CD14-positive monocyte (primary cell): ENCODE results near the gene FOSB. TPM values are rescaled to one million over a fixed set of nuclear protein-coding genes. Genes with fewer than 3 reads are reported as not detected.

Source experiments
- DNase-seq, 3 donors: peaks; one replicate each; pipeline ENCODE4 v3.0.0-alpha.2; 2011 to 2022
- H2AFZ ChIP-seq: 2 replicates; pipeline ENCODE4 v1.6.0; 2012; ENCODE audit warnings: mild to moderate bottlenecking, low read depth, low read length, inconsistent platforms; ENCODE audit not compliant: insufficient read depth, poor library complexity, severe bottlenecking
- H3K27ac ChIP-seq, 2 donors: 1 replicate in 1 of 2; 2 replicates in 1 of 2; pipeline ENCODE4 v1.5.1; 2012 to 2013; ENCODE audit warnings: low read length in 2 of 2, control low read depth in 1 of 2, inconsistent platforms in 1 of 2, low read depth in 1 of 2, mild to moderate bottlenecking in 1 of 2
- H3K27me3 ChIP-seq, 2 donors: one replicate each; pipeline versions ENCODE4 v1.6.0 to v1.6.1; 2011 to 2013; ENCODE audit warnings: low read length in 2 of 2; ENCODE audit not compliant: control insufficient read depth in 2 of 2, insufficient read depth in 2 of 2
- H3K36me3 ChIP-seq, 2 donors: replicated peaks in 1 of 2; 1 replicate in 1 of 2; 2 replicates in 1 of 2; pipeline versions ENCODE4 v1.5.1 to v1.6.1; 2012 to 2013; ENCODE audit warnings: low read length in 2 of 2, control low read depth in 1 of 2, inconsistent platforms in 1 of 2, mild to moderate bottlenecking in 1 of 2; ENCODE audit not compliant: insufficient read depth in 2 of 2, control insufficient read depth in 1 of 2
- H3K4me1 ChIP-seq, 2 donors: 1 replicate in 1 of 2; 2 replicates in 1 of 2; pipeline versions ENCODE4 v1.5.1 to v1.6.1; 2012 to 2013; ENCODE audit warnings: low read length in 2 of 2, control low read depth in 1 of 2, inconsistent platforms in 1 of 2, mild to moderate bottlenecking in 1 of 2, moderate library complexity in 1 of 2; ENCODE audit not compliant: insufficient read depth in 2 of 2, control insufficient read depth in 1 of 2
- H3K4me2 ChIP-seq: replicated peaks from 2 replicates; pipeline ENCODE3; 2012; ENCODE audit warnings: low read length, moderate library complexity, mild to moderate bottlenecking; ENCODE audit not compliant: poor library complexity, severe bottlenecking; ENCODE audit errors: extremely low read depth
- H3K4me3 ChIP-seq, 3 experiments: fragments of 200-600 bp in 1 of 3; sonication (generic) in 1 of 3; replicated peaks in 1 of 3; 1 replicate in 2 of 3; 2 replicates in 1 of 3; pipeline ENCODE4 v1.5.1; 2011 to 2013; ENCODE audit warnings: low read length in 3 of 3, mild to moderate bottlenecking in 3 of 3, control low read depth in 2 of 3, low read depth in 2 of 3, inconsistent platforms in 1 of 3, moderate library complexity in 1 of 3
- H3K79me2 ChIP-seq: 2 replicates; pipeline ENCODE4 v1.6.0; 2012; ENCODE audit warnings: mild to moderate bottlenecking, control low read depth, inconsistent platforms, low read length, moderate library complexity; ENCODE audit not compliant: insufficient read depth
- H3K9ac ChIP-seq: 2 replicates; pipeline ENCODE4 v1.6.0; 2017; ENCODE audit warnings: low read length, mild to moderate bottlenecking; ENCODE audit not compliant: insufficient read depth, poor library complexity, severe bottlenecking
- H3K9me3 ChIP-seq, 2 donors: replicated peaks in 1 of 2; 1 replicate in 1 of 2; 2 replicates in 1 of 2; pipeline versions ENCODE4 v1.5.1 to v1.6.1; 2012 to 2013; ENCODE audit warnings: low read length in 2 of 2, control low read depth in 1 of 2; ENCODE audit not compliant: control insufficient read depth in 1 of 2, insufficient read depth in 1 of 2
- H4K20me1 ChIP-seq: 2 replicates; pipeline ENCODE4 v1.6.0; 2012; ENCODE audit warnings: mild to moderate bottlenecking, low read length, control low read depth, moderate library complexity; ENCODE audit not compliant: insufficient read depth
- H3K27ac Mint-ChIP-seq, 7 donors: one replicate each; pipeline ENCODE4 v1.8.0; 2020; ENCODE audit warnings: mild to moderate bottlenecking in 7 of 7, mixed read lengths in 7 of 7, moderate library complexity in 6 of 7, inconsistent platforms in 2 of 7
- H3K27me3 Mint-ChIP-seq, 3 donors: one replicate each; pipeline ENCODE4 v1.8.0; 2021 to 2022; ENCODE audit warnings: low read depth in 3 of 3, mild to moderate bottlenecking in 3 of 3, mixed read lengths in 3 of 3, moderate library complexity in 3 of 3, inconsistent platforms in 1 of 3
- H3K36me3 Mint-ChIP-seq, 2 donors: one replicate each; pipeline ENCODE4 v1.8.0; 2020; ENCODE audit warnings: mixed read lengths in 2 of 2, inconsistent platforms in 1 of 2, mild to moderate bottlenecking in 1 of 2
- H3K4me1 Mint-ChIP-seq: one replicate; pipeline ENCODE4 v1.8.0; 2020; ENCODE audit warnings: mild to moderate bottlenecking, mixed read lengths
- H3K4me3 Mint-ChIP-seq, 2 donors: one replicate each; pipeline ENCODE4 v1.8.0; 2020; ENCODE audit warnings: mild to moderate bottlenecking in 2 of 2, mixed read lengths in 2 of 2, moderate library complexity in 1 of 2
- H3K9me3 Mint-ChIP-seq, 7 donors: one replicate each; pipeline ENCODE4 v1.8.0; 2020 to 2022; ENCODE audit warnings: mixed read lengths in 7 of 7, mild to moderate bottlenecking in 6 of 7, moderate library complexity in 6 of 7, inconsistent platforms in 2 of 7
- WGBS: methylation state at CpG from one replicate; pipeline ENCODE4 v1.1.5; 2013; ENCODE audit warnings: missing lambda C conversion rate; ENCODE audit not compliant: insufficient coverage; 5-methylcytosine and 5-hydroxymethylcytosine counted together
- intact Hi-C, 2 donors: fragments of 100-400 bp; cut with micrococcal nuclease; formaldehyde crosslinking; loops; one replicate each; pipeline versions ENCODE4 v1.15.0 to v1.15.1; 2023
- polyA plus RNA-seq, 3 donors: library from polyadenylated mRNA; depleted of rRNA in 1 of 3; unstranded in 2 of 3; stranded (reverse) in 1 of 3; fragments of 300-500 nt in 2 of 3; fragments of >200 nt in 1 of 3; fragmentation: Illumina TruSeq in 2 of 3; gene quantifications; 1 replicate in 2 of 3; 2 replicates in 1 of 3; pipeline ENCODE4 v1.2.3, GENCODE V29; 2012 to 2021
- TF ChIP-seq, protein P1 (sequence below): fragments of 200-600 bp; IDR thresholded peaks from one replicate; pipeline ENCODE4 v1.8.0; 2022; ENCODE audit warnings: antibody characterized with exemption, mild to moderate bottlenecking

Gene FOSB
- polyA plus RNA-seq, 3 donors: 27.3 to 840 (median 28.2) TPM

DNA sequence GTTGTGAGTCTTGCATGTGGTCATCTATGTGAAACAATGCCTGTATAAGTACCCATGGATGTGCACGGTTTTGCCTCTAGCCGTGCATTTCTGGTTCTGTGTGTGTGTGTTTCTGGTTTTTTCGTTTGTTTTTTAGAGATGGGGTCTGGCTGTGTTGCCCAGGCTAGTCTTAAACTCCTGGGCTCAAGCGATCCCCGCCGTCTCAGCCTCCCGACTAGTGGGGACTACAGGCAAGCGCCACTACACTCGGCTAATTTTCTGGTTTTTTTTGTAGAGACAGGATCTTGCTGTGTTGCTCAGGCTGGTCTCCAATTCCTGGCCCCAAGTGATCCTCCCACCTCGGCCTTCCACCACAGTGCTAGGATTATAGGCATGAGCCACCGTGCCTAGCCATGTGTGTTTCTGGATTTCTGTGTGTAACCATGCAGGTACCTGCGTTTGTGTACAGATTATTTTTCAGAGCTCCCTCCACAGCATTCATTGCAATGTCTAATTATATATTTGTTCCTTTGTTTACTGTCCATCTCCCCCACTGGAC lies 15.9 kb upstream of the FOSB start:
- Mint-ChIP-seq H3K36me3 (peaks cover 0 to 7% of the 10 kb centered on the region in 2 donors), H3K4me1 (peaks cover 65% of the 10 kb centered on the region), H3K27ac (peak overlapping the region; percentile 88 to 99 (median 97)), H3K9me3 (peaks cover 0 to 7% (median 0%) of the 10 kb centered on the region in 7 donors), H3K4me3 (peak overlapping the region; percentile 89 to 94), H3K27me3 (peaks cover 18 to 31% (median 19%) of the 10 kb centered on the region in 3 donors)
- Histone ChIP-seq H3K9me3 (no peaks in the 10 kb centered on the region), H3K4me2 (peak overlapping the region; percentile 76), H4K20me1 (no peaks in the 10 kb centered on the region), H2AFZ (no peak overlapping the region), H3K79me2 (no peaks in the 10 kb centered on the region), H3K4me1 (peaks cover 57 to 64% of the 10 kb centered on the region in 2 donors), H3K4me3 (peak overlapping the region in 1 of 3 experiments; percentile 67), H3K27ac (peak overlapping the region in 1 of 2 donors; percentile 93), H3K36me3 (no peaks in the 10 kb centered on the region), H3K9ac (no peak overlapping the region), H3K27me3 (peaks cover 0 to 13% of the 10 kb centered on the region in 2 donors)
- intact Hi-C loops: loop anchor here in 1 of 2 donors (2.0 kb wide), 1 partner anchor 15 kb away; the partner anchor contains the start of gene FOSB
- WGBS: 73% methylated on average over 7 of the region's 12 CpGs
- no peak for DNase-seq
- TF ChIP-seq, protein P1, sequence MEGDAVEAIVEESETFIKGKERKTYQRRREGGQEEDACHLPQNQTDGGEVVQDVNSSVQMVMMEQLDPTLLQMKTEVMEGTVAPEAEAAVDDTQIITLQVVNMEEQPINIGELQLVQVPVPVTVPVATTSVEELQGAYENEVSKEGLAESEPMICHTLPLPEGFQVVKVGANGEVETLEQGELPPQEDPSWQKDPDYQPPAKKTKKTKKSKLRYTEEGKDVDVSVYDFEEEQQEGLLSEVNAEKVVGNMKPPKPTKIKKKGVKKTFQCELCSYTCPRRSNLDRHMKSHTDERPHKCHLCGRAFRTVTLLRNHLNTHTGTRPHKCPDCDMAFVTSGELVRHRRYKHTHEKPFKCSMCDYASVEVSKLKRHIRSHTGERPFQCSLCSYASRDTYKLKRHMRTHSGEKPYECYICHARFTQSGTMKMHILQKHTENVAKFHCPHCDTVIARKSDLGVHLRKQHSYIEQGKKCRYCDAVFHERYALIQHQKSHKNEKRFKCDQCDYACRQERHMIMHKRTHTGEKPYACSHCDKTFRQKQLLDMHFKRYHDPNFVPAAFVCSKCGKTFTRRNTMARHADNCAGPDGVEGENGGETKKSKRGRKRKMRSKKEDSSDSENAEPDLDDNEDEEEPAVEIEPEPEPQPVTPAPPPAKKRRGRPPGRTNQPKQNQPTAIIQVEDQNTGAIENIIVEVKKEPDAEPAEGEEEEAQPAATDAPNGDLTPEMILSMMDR: no peak

GRCh38 chr19:45455707-45456499 lies 11.9 kb upstream of the FOSB start:
- peaks cover 0 to 7% of the 10 kb centered on the region in 2 donors for H3K36me3 Mint-ChIP-seq
- H3K36me3 ChIP-seq: no peaks in the 10 kb centered on the region
- peaks cover 0 to 13% of the 10 kb centered on the region in 2 donors for H3K27me3 ChIP-seq
- peak overlapping the region; percentile 92 for H3K27ac ChIP-seq
- H3K4me1 Mint-ChIP-seq: peaks cover 51% of the 10 kb centered on the region
- under 1% methylated on average over 16 of the region's 27 CpGs for WGBS
- peaks cover 56 to 61% of the 10 kb centered on the region in 2 donors for H3K4me1 ChIP-seq
- peaks cover 19 to 22% (median 19%) of the 10 kb centered on the region in 3 donors for H3K27me3 Mint-ChIP-seq
- peak overlapping the region; percentile 78 for H3K9ac ChIP-seq
- peak overlapping the region; percentile 60 to 75 for H3K4me3 Mint-ChIP-seq
- peak overlapping the region; percentile 40 for H3K4me2 ChIP-seq
- TF ChIP-seq, protein P1: no peak
- H3K9me3 Mint-ChIP-seq: peaks cover 0 to 7% (median 0%) of the 10 kb centered on the region in 7 donors
- no peaks in the 10 kb centered on the region for H4K20me1 ChIP-seq
- no peaks in the 10 kb centered on the region for H3K9me3 ChIP-seq
- H3K4me3 ChIP-seq: peak overlapping the region in 1 of 3 experiments; percentile 11
- peak overlapping the region; percentile 97 to 99 (median 98) for H3K27ac Mint-ChIP-seq
- peak; percentile 98 to 100 (median 98) for DNase-seq
- no peaks in the 10 kb centered on the region for H3K79me2 ChIP-seq
- intact Hi-C loops: loop anchor here (1.0 to 2.0 kb wide), 3 partner anchors 11 to 17 kb away; partner anchors contain the start of gene FOSB (in 1 of the 2)
- H2AFZ ChIP-seq: no peak overlapping the region
